NOMO-1 treated with DMSO at 0.1 percent for 48 hours (cell line): Measurements from ENCODE around the gene TEAD1.

Experiments
- DNase-seq: peaks from one replicate; lab custom pipeline; 2025; ENCODE audit not compliant: unreplicated experiment; lab: John Stamatoyannopoulos, UW

The TEAD1 gene

DNA sequence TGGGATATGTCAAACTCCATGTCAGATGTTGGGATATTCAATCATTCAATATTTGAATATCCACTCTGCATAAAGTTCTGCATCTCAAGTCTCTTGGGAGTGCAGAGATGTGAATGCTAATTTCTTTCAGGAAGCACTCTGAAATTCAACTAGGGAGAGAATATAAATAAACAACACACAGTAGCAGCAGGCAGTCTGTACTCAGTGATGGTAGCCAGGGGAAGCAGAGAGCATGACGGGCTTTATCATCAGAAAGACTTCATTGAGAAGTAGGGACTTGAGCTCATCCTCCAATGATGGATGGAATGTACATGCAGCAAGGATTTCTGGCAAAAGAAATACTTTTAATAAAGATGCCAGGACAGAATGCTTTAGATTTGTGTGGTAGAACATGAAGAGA is 9.8 kb upstream of the TEAD1 start:
- no peak for DNase-seq

DNA sequence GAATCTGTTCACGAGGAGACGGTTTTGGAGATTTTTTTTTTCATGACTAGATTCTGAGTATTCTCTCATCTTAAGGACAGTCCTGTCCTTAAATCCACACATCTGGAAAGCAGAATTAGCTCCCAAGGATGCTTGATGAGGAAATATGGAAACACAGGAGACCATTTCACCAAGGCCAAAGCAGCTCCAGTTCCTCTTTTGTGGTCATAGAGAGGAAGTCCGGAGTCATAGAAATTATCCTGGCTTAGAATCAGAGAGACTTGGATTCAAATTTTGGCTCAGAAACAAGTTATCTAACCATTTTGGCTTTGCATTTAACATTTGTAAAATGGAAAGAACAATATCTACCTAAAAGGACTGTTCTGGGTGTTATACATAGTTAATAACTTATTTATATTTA is 7.3 kb upstream of the TEAD1 start:
- DNase-seq = peak; percentile 71

DNA sequence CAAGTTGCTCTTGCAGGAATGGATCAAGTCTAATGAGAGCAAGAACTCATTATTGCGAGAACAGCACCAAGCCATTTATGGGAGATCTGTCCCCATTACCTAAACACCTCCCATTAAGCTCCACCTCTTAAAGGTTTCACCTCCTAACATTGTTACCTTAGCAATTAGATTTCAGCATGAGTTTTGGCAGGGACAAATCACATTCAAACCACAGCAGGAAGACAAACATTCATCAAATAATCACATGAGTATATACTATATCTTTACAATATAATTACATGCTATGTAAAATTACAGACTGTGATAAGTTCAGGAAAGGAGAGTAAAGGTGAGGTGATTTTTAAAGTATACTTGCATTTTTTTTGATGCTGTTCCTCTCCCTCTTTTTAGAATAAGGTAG is 6.6 kb upstream of the TEAD1 start:
- DNase-seq = no peak

DNA sequence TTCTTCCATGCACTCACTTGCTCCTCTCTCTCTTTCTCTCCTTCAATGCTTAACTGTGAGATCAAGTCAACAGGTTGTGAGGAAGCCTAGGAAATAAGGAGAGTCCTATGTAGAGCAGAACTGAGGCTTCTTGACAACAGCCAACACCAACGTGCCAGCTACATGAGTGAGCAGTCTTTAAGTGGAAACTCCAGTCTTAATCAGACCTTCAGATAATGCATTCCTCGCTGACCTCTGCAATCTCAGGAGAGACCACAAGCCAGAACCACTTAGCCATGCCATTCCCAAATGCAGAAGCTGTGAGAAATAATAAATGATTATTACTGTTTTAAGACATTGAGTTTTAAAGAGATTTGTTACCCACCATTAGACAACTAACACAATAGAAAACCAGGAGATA is 6.1 kb upstream of the TEAD1 start:
- no peak for DNase-seq

DNA sequence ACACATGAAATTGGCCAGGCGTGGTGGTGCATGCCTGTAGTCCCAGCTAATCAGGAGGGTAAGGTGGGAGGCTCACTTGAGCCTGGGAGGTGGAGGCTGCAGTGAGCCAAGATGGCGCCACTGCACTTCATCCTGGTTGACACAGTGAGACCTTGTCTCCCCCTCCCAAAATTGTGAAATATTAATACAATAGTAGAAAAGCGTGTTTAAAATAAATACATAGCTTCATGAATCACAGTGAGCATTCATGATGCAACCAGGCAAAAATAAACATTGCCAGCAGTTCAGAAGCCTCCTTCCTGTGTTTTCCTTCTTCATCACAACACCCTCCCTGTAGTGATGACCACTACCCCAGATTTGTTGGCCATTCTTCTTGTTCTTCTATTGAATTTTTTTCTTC is 4.3 kb upstream of the TEAD1 start:
- DNase-seq = no peak

DNA sequence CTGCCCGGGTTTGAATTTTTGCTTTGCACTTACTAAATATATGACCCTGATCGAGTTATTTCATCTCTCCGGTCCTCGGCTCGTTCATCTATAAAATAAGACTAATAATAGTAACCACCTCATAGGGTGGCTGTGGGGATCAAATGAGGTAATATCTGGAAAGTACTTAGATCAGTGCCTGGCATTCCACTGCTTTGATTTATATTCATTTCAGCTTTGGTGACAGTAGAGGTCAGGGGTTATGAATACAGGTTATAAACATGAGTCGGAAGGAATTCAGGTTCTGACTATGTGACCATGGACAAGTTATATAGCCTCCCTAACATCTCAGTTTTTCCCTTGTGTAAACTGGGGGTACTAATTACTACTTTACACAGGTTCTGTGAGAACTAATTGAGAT is 2.9 kb upstream of the TEAD1 start:
- no peak for DNase-seq

DNA sequence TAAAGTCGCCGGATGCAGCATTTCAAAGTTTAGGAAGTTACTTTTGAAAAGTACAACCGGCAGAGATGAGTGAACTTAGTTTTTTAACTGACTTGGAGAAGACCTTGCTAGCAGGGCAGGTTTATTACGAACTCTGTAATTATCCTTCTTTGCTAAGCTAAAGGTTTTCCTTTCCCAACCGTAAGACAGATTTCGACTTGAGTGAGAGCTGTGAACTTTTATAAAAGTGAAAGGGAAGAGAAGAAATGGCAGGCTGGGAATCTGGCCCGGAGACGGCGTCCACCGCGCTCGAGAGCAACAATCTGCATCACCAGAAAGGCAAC is 659 bp upstream of the TEAD1 start:
- peak; percentile 50 for DNase-seq

DNA sequence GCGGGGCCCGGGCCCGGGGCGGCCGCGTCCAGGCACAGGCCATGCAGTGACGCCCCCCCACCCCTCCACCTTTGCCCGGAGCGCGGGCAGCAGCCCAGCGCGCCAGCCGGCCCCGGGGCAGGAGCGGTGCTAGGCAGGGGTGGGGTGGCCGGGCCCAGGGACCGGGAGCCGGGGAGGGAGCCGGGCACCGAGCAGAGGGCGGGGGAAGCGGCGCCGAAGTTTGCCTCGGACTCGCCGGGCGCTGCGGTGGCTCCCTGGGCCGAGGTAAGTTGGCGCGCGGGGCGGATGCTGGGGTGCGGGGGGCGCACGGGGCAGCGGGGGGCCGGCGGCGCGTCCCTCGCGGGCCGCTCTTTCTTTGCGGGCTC is 332 bp downstream of the TEAD1 start:
- no peak for DNase-seq

DNA sequence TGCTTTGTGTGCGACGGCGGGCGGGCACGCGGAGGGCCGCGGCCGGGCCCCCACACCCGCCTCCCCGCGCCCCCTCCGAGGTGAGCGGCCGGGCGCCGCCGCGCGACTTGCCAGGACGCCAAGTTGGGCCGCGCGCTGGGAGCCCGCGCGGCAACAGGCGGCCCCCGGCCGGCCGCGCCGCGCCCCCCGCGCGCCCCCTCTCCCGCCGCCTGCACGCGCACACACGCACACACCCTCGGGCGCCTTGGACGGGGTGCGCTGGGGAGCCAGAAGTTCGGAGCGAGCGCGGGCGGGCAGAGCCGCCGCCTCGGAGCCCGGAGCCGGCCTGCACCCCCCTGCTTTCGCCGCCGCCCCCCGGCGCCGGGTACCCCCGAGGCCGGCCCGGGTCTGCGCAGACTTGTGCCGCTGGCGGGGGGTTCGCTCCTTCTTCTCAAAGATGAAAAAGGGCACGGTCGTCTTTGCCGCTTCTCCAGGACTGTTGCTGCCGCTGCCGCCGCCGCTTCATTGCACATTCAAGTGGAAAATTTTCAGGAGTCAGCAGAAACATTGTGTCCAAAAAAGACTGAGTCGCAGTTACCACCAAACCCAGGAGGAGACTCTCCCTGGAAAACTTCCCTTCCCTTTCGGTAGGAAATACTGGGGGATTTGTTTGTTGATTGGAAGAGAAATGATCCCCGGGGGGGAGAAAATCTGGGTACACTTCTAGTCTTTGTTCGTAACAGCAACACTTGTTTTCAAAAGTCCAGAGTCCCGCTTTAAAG is 895 bp downstream of the TEAD1 start:
- DNase-seq = no peak

DNA sequence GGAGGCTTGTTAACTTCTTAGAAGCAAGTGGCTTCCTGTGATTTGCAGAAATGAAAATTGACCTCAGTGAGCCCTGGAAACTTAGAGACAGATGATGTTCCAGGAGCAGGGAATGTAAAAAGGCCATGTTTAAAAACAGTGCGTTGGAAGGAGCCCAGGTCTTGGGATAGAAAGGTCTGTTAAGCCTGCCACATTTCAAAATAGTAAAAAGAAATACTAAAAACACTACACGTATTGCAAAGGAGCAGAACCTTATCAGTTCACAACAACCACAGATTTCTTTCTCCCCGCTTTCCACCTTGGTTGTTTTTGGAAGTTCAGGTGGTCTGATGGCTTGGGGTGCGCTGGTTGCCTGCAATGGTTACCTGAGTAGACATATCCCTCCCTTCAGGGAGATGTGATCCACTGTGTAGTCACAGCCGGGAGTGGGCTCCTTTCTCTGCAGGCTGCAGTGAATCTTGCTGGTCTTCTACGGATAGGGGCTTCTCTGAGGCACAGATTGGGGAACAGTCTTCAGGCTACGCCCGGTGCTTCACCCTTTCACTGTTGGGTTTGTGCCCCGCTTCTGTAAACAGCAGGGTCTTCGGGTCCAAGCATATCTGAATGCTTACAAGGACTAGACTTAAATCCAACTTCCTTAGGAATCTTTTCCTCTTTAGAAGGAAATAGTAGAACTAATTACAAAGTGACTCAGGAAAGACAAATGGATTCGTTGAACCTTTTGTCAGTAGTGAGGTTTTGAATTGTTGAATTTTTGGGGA is 1.9 kb downstream of the TEAD1 start:
- no peak for DNase-seq

DNA sequence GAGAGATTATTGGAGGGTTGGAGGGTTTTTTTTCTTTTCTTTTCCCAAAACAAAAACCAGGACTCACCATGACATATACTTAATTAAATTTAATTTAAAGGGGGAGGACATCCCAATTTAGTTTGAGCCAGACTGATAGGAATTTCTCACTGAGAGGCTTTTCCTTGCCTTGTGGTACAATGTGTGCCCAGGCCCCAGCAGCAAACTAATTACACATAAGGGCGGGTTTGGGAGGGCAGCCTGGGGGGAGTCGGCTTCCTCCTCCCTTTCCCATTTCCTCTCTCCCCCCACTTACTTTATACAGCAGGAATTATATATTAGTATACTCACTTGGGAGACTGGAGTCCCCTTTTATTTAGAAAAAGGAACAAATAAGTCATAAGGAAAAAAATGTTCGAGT is 2.9 kb downstream of the TEAD1 start:
- no peak for DNase-seq

DNA sequence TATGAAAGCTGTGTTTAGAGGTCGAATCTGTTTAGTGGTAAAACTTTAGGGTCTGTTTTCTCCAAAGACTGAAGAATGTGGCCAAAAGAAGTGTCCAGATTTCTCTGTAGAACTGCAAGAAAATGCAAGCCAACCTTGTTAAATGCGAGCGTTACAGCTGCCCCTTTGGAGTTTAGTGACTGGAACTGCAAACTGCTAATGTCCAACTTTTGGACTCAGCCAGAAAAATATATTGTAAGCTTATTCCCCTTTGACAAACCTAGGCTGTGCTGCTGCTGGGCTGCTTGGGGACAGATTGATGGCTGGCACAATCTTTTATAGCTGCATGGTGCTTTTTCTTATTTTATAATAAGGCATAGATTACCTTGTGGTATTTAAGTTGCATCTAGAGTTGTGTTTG is 3.9 kb downstream of the TEAD1 start:
- no peak for DNase-seq

DNA sequence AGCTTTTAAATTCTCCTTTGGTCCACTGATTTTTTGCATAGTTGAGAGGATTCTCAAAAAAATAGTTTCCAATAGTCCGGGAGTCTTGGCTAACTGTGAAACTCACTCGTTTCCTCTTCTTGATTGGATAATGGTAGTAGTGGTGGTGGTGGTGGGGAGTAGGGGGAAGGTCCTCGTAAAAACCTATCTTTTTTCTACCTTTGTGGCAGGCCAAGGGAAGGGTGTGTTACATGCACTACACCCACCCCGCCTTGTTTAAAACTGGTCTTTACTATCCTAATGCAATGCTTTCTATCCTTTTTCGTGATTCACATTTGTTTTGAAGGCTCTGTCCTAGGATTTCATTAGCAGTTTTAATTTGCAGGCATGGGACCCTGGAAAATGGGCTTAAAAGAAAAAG is 4.8 kb downstream of the TEAD1 start:
- DNase-seq = no peak

DNA sequence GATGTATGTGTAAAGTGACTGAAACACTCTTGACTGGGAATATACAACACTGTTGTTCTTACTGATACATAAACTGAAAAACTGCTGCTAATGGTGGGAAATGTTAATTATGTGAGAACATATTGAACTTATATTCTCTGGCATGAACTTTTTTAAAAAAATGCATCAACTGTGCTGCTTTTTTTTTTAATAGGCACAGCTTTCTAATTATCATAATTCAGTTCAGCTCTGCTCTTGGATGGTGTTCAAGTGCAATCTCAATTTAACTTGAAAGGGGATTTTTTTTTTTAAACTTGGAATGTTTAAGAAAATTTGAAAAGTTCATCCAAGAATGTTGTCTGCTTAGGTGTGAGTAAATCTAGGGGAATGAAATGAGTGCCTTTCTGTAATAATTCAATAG is 5.2 kb downstream of the TEAD1 start:
- DNase-seq = no peak

DNA sequence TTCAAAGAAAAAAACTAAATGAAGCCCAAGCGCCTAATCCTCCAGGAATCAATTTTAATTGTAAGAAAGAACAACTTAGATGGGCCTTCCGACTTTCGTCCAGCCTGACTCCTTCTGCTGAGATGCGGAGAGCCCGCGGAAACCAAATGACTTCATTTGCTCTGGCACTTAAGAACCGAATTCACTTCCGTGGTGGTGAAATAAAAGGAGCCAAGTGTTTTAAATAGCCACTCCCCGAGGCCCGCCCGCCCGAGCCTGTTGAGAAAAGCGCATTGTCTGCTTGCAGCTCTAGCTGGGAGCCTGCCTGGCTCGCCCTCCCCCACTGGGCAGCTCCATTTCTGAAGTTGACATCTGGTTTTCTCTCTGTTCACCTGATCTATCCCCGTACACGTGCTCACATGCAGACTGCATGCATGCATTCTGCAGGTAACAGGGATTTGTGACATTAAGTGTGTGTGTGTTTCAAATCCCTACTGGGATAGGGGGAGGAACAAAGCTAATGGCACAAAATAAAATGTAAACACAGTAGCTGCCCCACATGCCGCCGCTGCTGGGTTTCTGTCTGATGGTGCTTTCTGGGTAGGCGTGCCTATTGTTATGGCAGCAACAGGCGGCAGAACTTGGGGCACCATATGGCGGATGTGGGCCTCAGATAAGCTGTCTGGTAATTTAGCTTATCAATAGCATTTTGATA is 6.2 kb downstream of the TEAD1 start:
- DNase-seq = no peak

DNA sequence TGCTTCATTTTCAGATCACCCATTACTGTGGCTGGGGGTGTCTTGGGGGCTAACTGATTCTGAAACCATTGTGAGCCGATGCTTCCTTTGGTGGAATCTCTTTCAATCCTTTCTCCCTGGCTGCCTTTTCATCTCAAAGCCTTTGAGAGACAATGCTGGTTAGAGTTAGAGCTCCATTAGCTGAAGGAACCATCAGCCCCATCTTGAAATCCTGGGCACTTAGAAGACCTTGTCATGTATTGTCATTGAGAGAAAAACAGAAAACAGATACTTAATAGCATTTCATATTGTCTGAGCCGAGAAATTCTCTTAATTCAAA is 6.7 kb downstream of the TEAD1 start:
- no peak for DNase-seq

DNA sequence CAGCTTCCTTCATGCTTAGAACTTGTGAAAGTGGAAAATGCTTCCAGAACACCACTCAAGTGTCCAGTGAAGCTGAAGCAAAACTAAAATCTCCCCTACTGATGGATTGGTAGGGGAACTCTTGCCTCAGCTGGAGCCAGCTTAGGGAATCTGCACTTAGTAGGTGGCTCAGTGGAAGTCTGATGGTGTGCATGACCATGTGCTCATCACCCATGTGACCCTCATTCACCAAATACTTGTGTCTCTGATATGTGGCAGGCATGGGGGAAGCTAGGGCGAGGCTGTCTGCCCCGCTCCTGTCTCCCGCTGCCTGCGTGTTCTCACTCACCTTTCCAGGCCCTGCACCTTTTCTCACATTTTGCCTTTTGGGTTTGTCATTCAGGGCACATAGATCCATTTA is 7.2 kb downstream of the TEAD1 start:
- no peak for DNase-seq

DNA sequence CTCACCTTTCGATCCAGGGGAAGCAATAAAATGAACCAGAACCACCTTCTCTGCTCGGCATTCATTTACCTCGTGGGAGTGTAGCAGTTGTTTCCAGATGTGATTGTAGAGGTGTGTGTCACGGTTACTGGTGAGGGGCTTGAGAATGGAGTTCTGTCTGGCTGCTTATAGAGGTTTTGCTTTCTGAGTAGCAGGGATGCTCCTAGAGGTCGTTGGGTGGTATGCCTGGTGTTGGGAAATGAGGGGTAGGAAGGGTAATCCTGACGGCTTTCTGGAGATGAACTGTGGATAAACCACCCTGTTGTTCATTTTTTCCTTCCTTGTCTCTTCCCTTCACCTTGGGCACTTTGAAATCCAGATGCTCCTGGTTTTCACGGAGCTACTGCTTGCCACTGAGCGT is 8.1 kb downstream of the TEAD1 start:
- DNase-seq = no peak

DNA sequence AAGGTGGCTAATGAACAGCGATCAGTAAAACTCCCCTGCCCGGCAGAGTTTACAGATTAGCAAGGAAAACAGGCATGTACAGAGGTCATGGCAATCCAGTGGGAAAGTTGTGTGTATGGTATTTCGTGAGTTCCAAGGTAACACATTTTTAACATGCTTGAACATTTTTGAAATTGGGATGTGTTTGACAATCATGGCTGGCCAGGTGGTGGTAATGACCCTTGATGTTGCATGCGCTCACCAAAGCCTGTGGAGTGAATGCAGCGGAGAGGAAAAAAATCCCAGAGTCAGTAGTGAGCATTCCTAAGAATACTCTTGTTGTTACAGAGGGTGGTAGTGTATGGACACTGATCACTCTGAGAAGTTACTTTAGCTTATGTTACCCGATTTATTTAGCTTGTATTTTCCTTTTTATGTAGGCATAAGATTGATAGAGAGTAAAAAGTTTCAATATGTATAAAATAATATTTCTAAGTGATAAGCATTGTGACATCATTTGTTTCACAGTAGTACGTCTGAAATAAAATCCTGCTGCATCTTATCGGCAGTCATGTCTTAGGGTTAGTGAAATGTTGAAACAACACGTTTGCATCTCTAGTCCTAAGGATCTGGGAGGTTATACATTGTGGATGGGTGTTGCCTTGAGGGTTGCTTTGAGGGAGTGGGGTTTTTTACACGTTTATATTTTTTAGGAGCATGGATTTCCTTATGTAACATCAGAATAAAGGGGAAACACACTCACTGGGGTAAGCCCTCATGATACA is 8.7 kb downstream of the TEAD1 start:
- no peak for DNase-seq

DNA sequence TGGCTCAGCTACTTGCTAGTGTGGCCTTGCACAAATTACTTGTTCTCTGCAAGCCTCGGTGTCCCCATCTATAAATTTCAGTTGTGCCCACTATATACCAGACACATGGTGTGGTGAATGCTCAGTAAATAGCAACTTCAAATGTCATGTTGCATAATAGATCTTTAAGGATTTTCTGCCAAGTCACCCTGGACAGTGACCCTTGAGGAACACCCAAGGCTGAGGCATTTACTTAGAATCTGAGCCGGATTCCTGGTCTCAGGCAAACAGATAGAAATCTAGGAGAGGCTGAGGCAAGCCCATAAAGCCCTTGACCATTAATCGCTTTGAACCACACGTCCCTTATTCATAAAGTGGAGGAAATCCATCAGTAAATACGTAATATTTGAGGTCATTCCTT is 9.7 kb downstream of the TEAD1 start:
- DNase-seq = peak; percentile 16

DNA sequence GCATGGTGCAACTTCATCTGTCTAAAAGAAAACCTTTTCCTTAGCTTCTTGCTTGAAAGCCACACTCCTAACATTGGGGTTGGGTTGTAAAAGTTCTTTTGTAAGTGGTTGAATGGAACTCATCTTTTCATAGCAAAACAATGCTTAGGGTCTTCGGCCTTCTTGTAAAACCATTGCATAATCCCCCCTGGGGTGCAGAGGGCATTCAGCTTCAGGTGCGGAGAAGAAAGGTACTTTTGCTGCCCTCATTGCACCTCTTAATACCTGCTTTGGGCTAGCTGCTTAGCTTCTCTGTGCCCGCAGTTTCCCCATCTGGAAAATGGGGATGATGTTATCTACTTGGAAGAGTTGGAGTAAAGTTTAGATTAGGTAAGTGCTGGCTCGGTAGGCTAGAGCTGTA is 10.1 kb downstream of the TEAD1 start:
- DNase-seq = no peak

DNA sequence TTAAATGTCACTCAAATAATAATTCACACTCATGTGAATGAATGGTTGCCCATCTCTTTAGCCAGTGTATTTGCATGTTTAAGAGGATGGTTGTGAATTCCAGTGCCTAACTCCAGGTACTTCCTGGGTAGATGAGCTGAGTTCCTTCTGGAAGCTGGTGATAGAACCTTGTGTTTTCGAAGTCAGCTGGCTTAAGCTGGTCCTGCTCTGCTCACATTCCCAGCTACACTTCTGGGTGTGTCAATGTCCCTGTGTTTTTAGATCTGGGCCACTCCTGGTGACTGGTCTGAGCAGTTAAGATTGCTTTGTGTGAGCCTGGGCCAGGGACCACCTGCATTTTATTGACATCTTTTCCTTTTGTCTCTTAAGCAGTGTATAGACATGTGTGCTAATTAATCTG is 10.6 kb downstream of the TEAD1 start:
- DNase-seq = no peak
